Measurements from ENCODE around the gene CYTH3. TPM values are rescaled to one million over a fixed set of nuclear protein-coding genes. Genes with fewer than 3 reads are reported as not detected.

Gene CYTH3
- total RNA-seq, 1 donor from 2014 or later: 10.0 TPM

Other genes with a start within 250 kb of the CYTH3 start
- 0.07 TPM in 2 replicates for gene ANKRD61, start 241.2 kb downstream of the CYTH3 start, total RNA-seq
- gene EIF2AK1, start 213.4 kb downstream of the CYTH3 start, total RNA-seq: 92.3 and 103 TPM in 2 replicates
- gene USP42, start 167.7 kb downstream of the CYTH3 start, total RNA-seq: 3.6 and 3.7 TPM in 2 replicates
- gene FAM220A, start 76.3 kb upstream of the CYTH3 start, total RNA-seq: 13.5 and 18.9 TPM in 2 replicates
- gene RAC1, start 101.9 kb upstream of the CYTH3 start, total RNA-seq: 75.9 and 76.6 TPM in 2 replicates
- 14.0 and 22.4 TPM in 2 replicates for gene DAGLB, start 175.3 kb upstream of the CYTH3 start, total RNA-seq
- gene KDELR2, start 211.5 kb upstream of the CYTH3 start, total RNA-seq: 140 and 188 TPM in 2 replicates